ENCODE measurements around the gene RPL38.

DNA sequence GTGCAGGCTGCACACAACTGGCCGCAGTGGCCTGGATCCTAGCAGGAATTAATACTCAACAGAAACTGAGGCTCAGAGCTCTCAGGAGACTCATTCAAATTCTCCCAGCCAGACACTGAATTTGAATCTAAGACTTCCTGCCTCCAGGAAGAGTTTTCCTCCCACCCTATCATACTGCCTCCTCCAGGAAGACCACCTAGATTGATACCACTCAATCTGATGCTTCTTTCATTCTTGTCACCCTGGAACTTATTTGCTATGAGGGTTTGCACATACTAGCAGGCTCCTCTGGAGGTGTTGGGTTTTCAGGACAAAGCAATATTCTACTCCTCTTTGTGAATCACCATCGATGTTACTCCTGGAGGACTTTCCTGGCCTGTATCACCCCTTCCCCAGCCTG is 5.7 kb upstream of the RPL38 start:
- no peak for TF ChIP-seq POLR2A (IDR thresholded peaks at IDR 0.05)
- TF ChIP-seq, protein P1, sequence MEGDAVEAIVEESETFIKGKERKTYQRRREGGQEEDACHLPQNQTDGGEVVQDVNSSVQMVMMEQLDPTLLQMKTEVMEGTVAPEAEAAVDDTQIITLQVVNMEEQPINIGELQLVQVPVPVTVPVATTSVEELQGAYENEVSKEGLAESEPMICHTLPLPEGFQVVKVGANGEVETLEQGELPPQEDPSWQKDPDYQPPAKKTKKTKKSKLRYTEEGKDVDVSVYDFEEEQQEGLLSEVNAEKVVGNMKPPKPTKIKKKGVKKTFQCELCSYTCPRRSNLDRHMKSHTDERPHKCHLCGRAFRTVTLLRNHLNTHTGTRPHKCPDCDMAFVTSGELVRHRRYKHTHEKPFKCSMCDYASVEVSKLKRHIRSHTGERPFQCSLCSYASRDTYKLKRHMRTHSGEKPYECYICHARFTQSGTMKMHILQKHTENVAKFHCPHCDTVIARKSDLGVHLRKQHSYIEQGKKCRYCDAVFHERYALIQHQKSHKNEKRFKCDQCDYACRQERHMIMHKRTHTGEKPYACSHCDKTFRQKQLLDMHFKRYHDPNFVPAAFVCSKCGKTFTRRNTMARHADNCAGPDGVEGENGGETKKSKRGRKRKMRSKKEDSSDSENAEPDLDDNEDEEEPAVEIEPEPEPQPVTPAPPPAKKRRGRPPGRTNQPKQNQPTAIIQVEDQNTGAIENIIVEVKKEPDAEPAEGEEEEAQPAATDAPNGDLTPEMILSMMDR (IDR thresholded peaks at IDR 0.05): no peak
